ENCODE results near the gene S100A2.

The S100A2 gene

GRCh38 chr1:153546796-153547559 lies 18.7 kb downstream of the S100A2 start:
- no peak for DNase-seq

- no peak for DNase-seq
Observed at GRCh38 chr1:153546371-153546770, 19.3 kb downstream of the S100A2 start.

GRCh38 chr1:153545067-153546055 lies 20.3 kb downstream of the S100A2 start, which contains the start of gene S100A4:
S100A4 (minus strand) TSS chr1:153545806; CDS start chr1:153544794, 1,012 bp downstream.
- DNase-seq = peak in 32 of 56 donors; percentile 8 to 73 (median 24)

- no peak for DNase-seq
Observed at GRCh38 chr1:153544453-153545066, 21.1 kb downstream of the S100A2 start.

- DNase-seq = no peak
Observed at GRCh38 chr1:153543736-153544135, 21.9 kb downstream of the S100A2 start.

- no peak for DNase-seq
Observed at GRCh38 chr1:153542956-153543711, 22.5 kb downstream of the S100A2 start.

- DNase-seq = no peak
Observed at GRCh38 chr1:153541641-153542590, 23.7 kb downstream of the S100A2 start.

- no peak for DNase-seq
Observed at GRCh38 chr1:153540394-153541361, 25.0 kb downstream of the S100A2 start, which contains the start of gene S100A5. S100A5 (minus strand) TSS chr1:153540934; CDS start chr1:153540191, 743 bp downstream.

- DNase-seq = no peak
Observed at GRCh38 chr1:153539395-153540093, 26.1 kb downstream of the S100A2 start.

GRCh38 chr1:153538315-153538821 lies 27.3 kb downstream of the S100A2 start:
- no peak for DNase-seq

- no peak for DNase-seq
Observed at GRCh38 chr1:153537376-153537730, 28.3 kb downstream of the S100A2 start.

GRCh38 chr1:153536671-153537375 lies 28.8 kb downstream of the S100A2 start:
- no peak for DNase-seq

GRCh38 chr1:153536012-153536670 lies 29.5 kb downstream of the S100A2 start:
- peak in 47 of 56 donors; percentile 12 to 80 (median 46) for DNase-seq

- DNase-seq = peak in 15 of 56 donors; percentile 4 to 55 (median 28)
Observed at GRCh38 chr1:153535242-153536011, 30.2 kb downstream of the S100A2 start, which contains the start of gene S100A6. S100A6 (minus strand) TSS chr1:153535991; CDS start chr1:153535339, 652 bp downstream.

- no peak for DNase-seq
Observed at GRCh38 chr1:153534925-153535241, 30.8 kb downstream of the S100A2 start.
